ENCODE results near the gene UGT2B7.

The UGT2B7 gene

GRCh38 chr4:69156913-69157312 lies 60.6 kb downstream of the UGT2B7 start:
- DNase-seq (ENCODE audit: low read depth in 3 of 3), result no peak

All from stimulated activated CD4-positive, alpha-beta T cell treated with anti-CD3 and anti-CD28 coated beads, TNF-alpha, amount 100 ng/mL, for 48 hours (primary cell).